ENCODE measurements around the gene RNU6-9. TPM values are rescaled to one million over a fixed set of nuclear protein-coding genes. Genes with fewer than 3 reads are reported as not detected.

Gene RNU6-9
- total RNA-seq, 1 donor from 2014 or later, result not detected

- DNase-seq (ENCODE audit: low read depth), result no peak
Measured at GRCh38 chr19:898663-899062, 5.4 kb downstream of the RNU6-9 start.

GRCh38 chr19:899336-900042, 6.2 kb downstream of the RNU6-9 start:
- DNase-seq (ENCODE audit: low read depth), result no peak

- DNase-seq (ENCODE audit: low read depth), result no peak
Measured at GRCh38 chr19:900043-900301, 6.7 kb downstream of the RNU6-9 start.

- DNase-seq (ENCODE audit: low read depth), result no peak
Measured at GRCh38 chr19:900302-901111, 7.2 kb downstream of the RNU6-9 start.

GRCh38 chr19:901216-902092, 8.2 kb downstream of the RNU6-9 start:
- no peak for DNase-seq (ENCODE audit: low read depth)

- DNase-seq (ENCODE audit: low read depth), result no peak
Measured at GRCh38 chr19:902093-902370, 8.7 kb downstream of the RNU6-9 start.

- DNase-seq (ENCODE audit: low read depth), result no peak
Measured at GRCh38 chr19:902446-903226, 9.4 kb downstream of the RNU6-9 start.

- DNase-seq (ENCODE audit: low read depth), result no peak
Measured at GRCh38 chr19:903266-903797, 10.0 kb downstream of the RNU6-9 start.

GRCh38 chr19:904545-904944, 11.3 kb downstream of the RNU6-9 start:
- DNase-seq (ENCODE audit: low read depth), result no peak

GRCh38 chr19:906480-906879, 13.2 kb downstream of the RNU6-9 start:
- no peak for DNase-seq (ENCODE audit: low read depth)

- DNase-seq (ENCODE audit: low read depth), result no peak
Measured at GRCh38 chr19:907183-907853, 14.0 kb downstream of the RNU6-9 start.

- DNase-seq (ENCODE audit: low read depth), result no peak
Measured at GRCh38 chr19:911197-912033, 18.1 kb downstream of the RNU6-9 start.

- DNase-seq (ENCODE audit: low read depth), result no peak
Measured at GRCh38 chr19:912181-913079, 19.1 kb downstream of the RNU6-9 start.

- DNase-seq (ENCODE audit: low read depth), result no peak
Measured at GRCh38 chr19:913080-913748, 19.9 kb downstream of the RNU6-9 start, which contains the start of gene R3HDM4. Gene R3HDM4, minus strand, starts transcription at chr19:913219. Its CDS starts 62 bp downstream, at chr19:913157.

GRCh38 chr19:916645-917322, 23.5 kb downstream of the RNU6-9 start:
- no peak for DNase-seq (ENCODE audit: low read depth)

- DNase-seq (ENCODE audit: low read depth), result no peak
Measured at GRCh38 chr19:917323-918151, 24.3 kb downstream of the RNU6-9 start, which contains the start of gene KISS1R. Gene KISS1R, plus strand, starts transcription at chr19:917333. Its CDS starts 170 bp downstream, at chr19:917503.

- no peak for DNase-seq (ENCODE audit: low read depth)
Measured at GRCh38 chr19:918152-918437, 24.8 kb downstream of the RNU6-9 start.

All from renal cortical epithelial cell (primary cell).